Thyroid gland (tissue), 4 donors: Measurements from ENCODE around the gene RBM4B.

Source experiments
- POLR2A ChIP-seq, 2 donors: fragments of 450-650 bp; IDR thresholded peaks; one replicate each; pipeline ENCODE4 v1.6.1; 2017; ENCODE audit warnings: antibody characterized with exemption in 2 of 2, mild to moderate bottlenecking in 2 of 2, moderate library complexity in 1 of 2
- TF ChIP-seq, protein P1 (sequence below), 6 experiments: fragments of 200-600 bp in 3 of 6; fragments of 450-650 bp in 3 of 6; sonication (generic) in 3 of 6; IDR thresholded peaks; one replicate each; pipeline ENCODE4 v1.5.1; 2016 to 2019; ENCODE audit warnings: antibody characterized with exemption in 6 of 6, mild to moderate bottlenecking in 2 of 6, inconsistent platforms in 1 of 6, moderate library complexity in 1 of 6

DNA sequence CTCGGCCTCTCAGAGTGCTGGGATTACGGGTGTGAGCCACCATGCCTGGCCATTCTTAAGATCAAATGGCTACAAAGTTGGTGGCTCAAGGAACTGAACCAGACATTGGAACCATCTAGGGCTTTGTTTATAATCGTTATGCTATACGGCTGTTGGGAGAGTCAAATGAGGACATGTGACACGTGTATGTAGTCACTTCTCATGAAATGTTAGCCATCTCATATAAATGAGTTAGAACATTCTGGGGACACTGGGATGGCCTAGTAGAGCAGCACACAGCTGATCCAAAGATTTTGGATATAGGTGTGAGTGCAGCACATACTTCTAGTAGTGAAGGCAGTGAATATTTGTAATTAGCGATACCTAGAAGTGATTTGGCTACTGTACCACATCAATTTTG is 45.8 kb downstream of the RBM4B start:
- no peak for TF ChIP-seq POLR2A (IDR thresholded peaks at IDR 0.05)
- TF ChIP-seq, protein P1, sequence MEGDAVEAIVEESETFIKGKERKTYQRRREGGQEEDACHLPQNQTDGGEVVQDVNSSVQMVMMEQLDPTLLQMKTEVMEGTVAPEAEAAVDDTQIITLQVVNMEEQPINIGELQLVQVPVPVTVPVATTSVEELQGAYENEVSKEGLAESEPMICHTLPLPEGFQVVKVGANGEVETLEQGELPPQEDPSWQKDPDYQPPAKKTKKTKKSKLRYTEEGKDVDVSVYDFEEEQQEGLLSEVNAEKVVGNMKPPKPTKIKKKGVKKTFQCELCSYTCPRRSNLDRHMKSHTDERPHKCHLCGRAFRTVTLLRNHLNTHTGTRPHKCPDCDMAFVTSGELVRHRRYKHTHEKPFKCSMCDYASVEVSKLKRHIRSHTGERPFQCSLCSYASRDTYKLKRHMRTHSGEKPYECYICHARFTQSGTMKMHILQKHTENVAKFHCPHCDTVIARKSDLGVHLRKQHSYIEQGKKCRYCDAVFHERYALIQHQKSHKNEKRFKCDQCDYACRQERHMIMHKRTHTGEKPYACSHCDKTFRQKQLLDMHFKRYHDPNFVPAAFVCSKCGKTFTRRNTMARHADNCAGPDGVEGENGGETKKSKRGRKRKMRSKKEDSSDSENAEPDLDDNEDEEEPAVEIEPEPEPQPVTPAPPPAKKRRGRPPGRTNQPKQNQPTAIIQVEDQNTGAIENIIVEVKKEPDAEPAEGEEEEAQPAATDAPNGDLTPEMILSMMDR (IDR thresholded peaks at IDR 0.05) = no peak
